Colonic mucosa (tissue), 4 donors: Measurements from ENCODE around the gene LYRM4. TPM values are rescaled to one million over a fixed set of nuclear protein-coding genes. Genes with fewer than 3 reads are reported as not detected.

Source experiments
- DNase-seq: peaks from one replicate; pipeline ENCODE4 v3.0.0-alpha.2; 2020
- H3K27ac ChIP-seq: fragments of 200-600 bp; one replicate; pipeline ENCODE4 v1.8.0; 2021
- H3K27me3 ChIP-seq: fragments of 200-600 bp; one replicate; pipeline ENCODE4 v1.8.0; 2021
- H3K36me3 ChIP-seq: fragments of 200-600 bp; one replicate; pipeline ENCODE4 v1.8.0; 2021
- H3K4me1 ChIP-seq: fragments of 200-600 bp; one replicate; pipeline ENCODE4 v1.8.0; 2021; ENCODE audit warnings: mild to moderate bottlenecking
- H3K4me3 ChIP-seq: fragments of 200-600 bp; one replicate; pipeline ENCODE4 v1.8.0; 2021
- H3K9ac ChIP-seq, 2 donors: one replicate each; pipeline ENCODE4 v1.7.0; 2013; ENCODE audit warnings: control low read depth in 2 of 2, low read depth in 2 of 2, low read length in 2 of 2
- H3K9me3 ChIP-seq: fragments of 200-600 bp; one replicate; pipeline ENCODE4 v1.8.0; 2021
- intact Hi-C: fragments of 100-400 bp; cut with DNase I; formaldehyde crosslinking; loops from one replicate; pipeline ENCODE4 v1.14.1; 2022
- total RNA-seq, 2 donors: library from RNA; stranded (reverse); fragmentation: NEBNext Ultra II Directional in 1 of 2; extraction: Animal tissue kit (Norgen Biotek cat#: 25700) in 1 of 2; gene quantifications; one replicate each; pipeline ENCODE4 v1.2.1, GENCODE V29; 2021
- TF ChIP-seq, protein P1 (sequence below): fragments of 200-600 bp; IDR thresholded peaks from one replicate; pipeline ENCODE4 v1.8.0; 2022; ENCODE audit warnings: antibody characterized with exemption, mild to moderate bottlenecking
- donor health status: healthy.
- donor health status: DM: no; HTN: no; CAD: no.
- donor health status: DM: no; HTN: no; CAD: no.

LYRM4 gene
- total RNA-seq, 2 donors from 2014 or later: 14.0 to 17.4 TPM

- no peaks in the 10 kb centered on the region for H3K27me3 ChIP-seq
- TF ChIP-seq, protein P1, sequence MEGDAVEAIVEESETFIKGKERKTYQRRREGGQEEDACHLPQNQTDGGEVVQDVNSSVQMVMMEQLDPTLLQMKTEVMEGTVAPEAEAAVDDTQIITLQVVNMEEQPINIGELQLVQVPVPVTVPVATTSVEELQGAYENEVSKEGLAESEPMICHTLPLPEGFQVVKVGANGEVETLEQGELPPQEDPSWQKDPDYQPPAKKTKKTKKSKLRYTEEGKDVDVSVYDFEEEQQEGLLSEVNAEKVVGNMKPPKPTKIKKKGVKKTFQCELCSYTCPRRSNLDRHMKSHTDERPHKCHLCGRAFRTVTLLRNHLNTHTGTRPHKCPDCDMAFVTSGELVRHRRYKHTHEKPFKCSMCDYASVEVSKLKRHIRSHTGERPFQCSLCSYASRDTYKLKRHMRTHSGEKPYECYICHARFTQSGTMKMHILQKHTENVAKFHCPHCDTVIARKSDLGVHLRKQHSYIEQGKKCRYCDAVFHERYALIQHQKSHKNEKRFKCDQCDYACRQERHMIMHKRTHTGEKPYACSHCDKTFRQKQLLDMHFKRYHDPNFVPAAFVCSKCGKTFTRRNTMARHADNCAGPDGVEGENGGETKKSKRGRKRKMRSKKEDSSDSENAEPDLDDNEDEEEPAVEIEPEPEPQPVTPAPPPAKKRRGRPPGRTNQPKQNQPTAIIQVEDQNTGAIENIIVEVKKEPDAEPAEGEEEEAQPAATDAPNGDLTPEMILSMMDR: no peak
- no peak for DNase-seq
- no peaks in the 10 kb centered on the region for H3K4me1 ChIP-seq
- H3K9me3 ChIP-seq: no peaks in the 10 kb centered on the region
- H3K9ac ChIP-seq: no peak overlapping the region
- H3K27ac ChIP-seq: no peak overlapping the region
- no peak overlapping the region for H3K4me3 ChIP-seq
- intact Hi-C loops: no loop called here
- H3K36me3 ChIP-seq: no peaks in the 10 kb centered on the region
Measured at GRCh38 chr6:5192135-5192794, 68.5 kb downstream of the LYRM4 start.

DNA sequence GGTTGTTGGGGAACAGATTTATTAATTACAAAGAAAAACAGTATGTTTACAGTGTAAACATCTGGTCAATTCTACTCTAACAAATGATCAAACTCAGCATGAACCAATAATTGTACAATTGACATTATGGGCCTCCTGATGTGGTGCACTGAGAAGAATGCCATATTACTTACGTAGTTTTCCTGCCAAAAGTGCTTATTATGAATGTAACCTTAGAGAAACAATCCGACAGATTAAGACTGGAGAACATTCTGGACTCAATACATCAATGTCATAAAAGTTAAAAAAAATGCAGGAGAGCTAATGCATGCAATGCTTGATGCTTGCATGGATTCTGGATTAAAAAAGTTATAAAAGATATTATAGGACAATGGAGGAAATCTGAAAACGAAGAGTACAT, 69.0 kb downstream of the LYRM4 start:
- no peak overlapping the region for H3K27ac ChIP-seq
- intact Hi-C loops: no loop called here

DNA sequence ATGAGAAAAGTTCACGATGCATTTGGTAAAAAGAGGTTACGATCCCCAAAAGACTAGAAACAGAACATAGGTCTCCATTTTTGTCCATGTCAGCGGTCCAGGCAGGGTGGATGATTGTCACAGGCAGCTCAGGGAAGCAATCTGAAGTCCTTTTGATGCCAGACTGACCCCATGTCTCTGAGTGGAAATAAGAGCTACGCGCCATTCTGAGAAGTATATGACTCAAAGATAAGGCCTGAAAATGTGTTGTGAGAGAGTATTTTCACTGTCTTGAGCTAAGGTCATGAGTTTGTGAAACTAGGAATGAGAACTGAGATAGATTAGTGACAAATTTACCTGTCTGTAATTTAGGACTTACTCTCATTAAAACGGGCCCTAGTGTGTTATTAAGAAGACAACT, 69.5 kb downstream of the LYRM4 start:
- H3K4me1 ChIP-seq: no peaks in the 10 kb centered on the region
- no peaks in the 10 kb centered on the region for H3K36me3 ChIP-seq
- no peaks in the 10 kb centered on the region for H3K9me3 ChIP-seq
- no peak for DNase-seq
- no peak overlapping the region for H3K9ac ChIP-seq
- H3K27ac ChIP-seq: no peak overlapping the region
- H3K4me3 ChIP-seq: no peak overlapping the region
- TF ChIP-seq, protein P1: no peak
- intact Hi-C loops: no loop called here
- H3K27me3 ChIP-seq: no peaks in the 10 kb centered on the region

More for the DNA sequence above, 69.0 kb downstream of the LYRM4 start:
- no peaks in the 10 kb centered on the region for H3K27me3 ChIP-seq
- H3K36me3 ChIP-seq: no peaks in the 10 kb centered on the region
- no peak overlapping the region for H3K9ac ChIP-seq
- DNase-seq: no peak
- H3K9me3 ChIP-seq: no peaks in the 10 kb centered on the region
- no peaks in the 10 kb centered on the region for H3K4me1 ChIP-seq
- TF ChIP-seq, protein P1: no peak
- H3K4me3 ChIP-seq: no peak overlapping the region

DNA sequence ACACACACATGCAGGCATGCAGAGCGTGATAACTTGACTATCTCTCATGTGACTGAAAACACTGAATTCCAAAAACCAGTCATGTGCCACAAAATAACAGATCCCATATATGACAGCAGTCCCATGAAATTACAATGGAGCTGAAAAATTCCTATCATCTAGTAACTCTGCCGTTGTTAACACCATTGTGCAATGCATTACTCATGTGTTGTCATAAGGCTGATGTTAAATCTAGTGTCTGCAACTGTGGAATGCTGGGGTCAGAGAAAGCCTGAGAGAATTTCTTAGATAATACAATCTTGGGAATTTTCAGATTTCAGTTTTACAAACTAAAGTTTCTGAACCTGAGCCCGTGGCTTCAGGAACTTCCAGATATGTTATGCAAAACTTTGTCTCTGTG, 70.2 kb downstream of the LYRM4 start:
- intact Hi-C loops: no loop called here
- no peak for DNase-seq
- TF ChIP-seq, protein P1: no peak
- no peaks in the 10 kb centered on the region for H3K27me3 ChIP-seq
- no peaks in the 10 kb centered on the region for H3K36me3 ChIP-seq
- H3K9me3 ChIP-seq: no peaks in the 10 kb centered on the region
- no peak overlapping the region for H3K27ac ChIP-seq
- no peak overlapping the region for H3K4me3 ChIP-seq
- H3K9ac ChIP-seq: no peak overlapping the region
- no peaks in the 10 kb centered on the region for H3K4me1 ChIP-seq

DNA sequence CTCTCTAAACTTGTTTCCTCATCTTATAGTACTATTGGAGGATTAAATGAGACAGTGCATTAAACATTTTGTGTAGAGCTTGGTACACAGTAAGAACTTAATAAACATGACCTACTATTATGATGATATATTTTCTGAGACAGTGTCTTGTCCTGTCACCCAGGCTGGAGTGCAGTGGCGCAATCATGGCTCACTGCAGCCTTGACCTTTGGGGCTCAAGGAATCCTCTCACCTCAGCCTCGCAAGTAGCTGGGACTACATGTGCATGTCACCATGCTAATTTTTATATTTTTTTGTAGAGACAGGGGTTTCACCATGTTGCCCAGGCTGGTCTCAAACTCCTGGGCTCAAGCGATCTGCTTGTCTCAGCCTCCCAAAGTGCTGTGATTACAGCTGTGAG, 72.1 kb downstream of the LYRM4 start:
- intact Hi-C loops: no loop called here
- TF ChIP-seq, protein P1: no peak
- Histone ChIP-seq H3K9me3 (no peaks in the 10 kb centered on the region), H3K9ac (no peak overlapping the region), H3K27ac (no peak overlapping the region), H3K4me3 (no peak overlapping the region), H3K4me1 (no peaks in the 10 kb centered on the region), H3K36me3 (no peaks in the 10 kb centered on the region), H3K27me3 (no peaks in the 10 kb centered on the region)
- no peak for DNase-seq
